ENCODE data around the gene KAT2B.

GRCh38 chr3:20023623-20024405, 16.4 kb upstream of the KAT2B start:
- no peak for TF ChIP-seq CTCF (IDR thresholded peaks at IDR 0.05; ENCODE audit: poor library complexity, severe bottlenecking)
- TF ChIP-seq EZH2 (IDR thresholded peaks at IDR 0.05; ENCODE audit: borderline replicate concordance, insufficient read depth, low read length, poor library complexity, severe bottlenecking) = no peak
- TF ChIP-seq SMC3 (conservative IDR thresholded peaks at IDR 0.05; ENCODE audit: poor library complexity) = no peak
- no peak for TF ChIP-seq TAF1 (IDR thresholded peaks at IDR 0.05; ENCODE audit: low read depth)
- TF ChIP-seq POLR2AphosphoS5 (IDR thresholded peaks at IDR 0.05) = no peak
- no peak for TF ChIP-seq REST (IDR thresholded peaks at IDR 0.05; ENCODE audit: borderline replicate concordance)
- TF ChIP-seq EP300 (conservative IDR thresholded peaks at IDR 0.05; ENCODE audit: poor library complexity, severe bottlenecking) = no peak
- no peak for TF ChIP-seq MXI1 (conservative IDR thresholded peaks at IDR 0.05; ENCODE audit: poor library complexity, severe bottlenecking)
- no peak for TF ChIP-seq RAD21 (conservative IDR thresholded peaks at IDR 0.05)

Data from neural cell (in vitro differentiated cells).